ENCODE data around the gene KCNJ13. TPM values are rescaled to one million over a fixed set of nuclear protein-coding genes. Genes with fewer than 3 reads are reported as not detected.
A peak's percentile ranks its signal among the peaks of the same experiment; 100 is the strongest.

The KCNJ13 gene
- total RNA-seq, 1 experiment from 2014 or later: not detected

- ChIA-PET CTCF (interaction anchor here (0.5 to 0.6 kb wide), 2 partner anchors 48 to 594 kb away, joined by 3 read pairs; no protein-coding TSS in a partner anchor), POLR2A (interaction anchor here (0.5 to 0.9 kb wide), 2 partner anchors 8 to 15 kb away, joined by 3 to 4 read pairs; no protein-coding TSS in a partner anchor)
- no peak for TF ChIP-seq CTCF (IDR thresholded peaks at IDR 0.05; ENCODE audit: unreplicated experiment)
- DNase-seq (ENCODE audit: unreplicated experiment): no peak
- no peak overlapping the region for H3K4me3 Mint-ChIP-seq (ENCODE audit: unreplicated experiment)
- H3K27ac Mint-ChIP-seq (ENCODE audit: low read depth, unreplicated experiment): no peak overlapping the region
- intact Hi-C loops (cut with micrococcal nuclease): no loop called here
- H3K4me1 Mint-ChIP-seq (ENCODE audit: insufficient read depth, unreplicated experiment): peaks cover 5% of the 10 kb centered on the region
- no TSS peak for BruUV-seq (replicated peaks)
- no peaks in the 10 kb centered on the region for H3K27me3 Mint-ChIP-seq (ENCODE audit: insufficient read depth, unreplicated experiment)
- H3K9me3 Mint-ChIP-seq (ENCODE audit: unreplicated experiment): no peaks in the 10 kb centered on the region
- peaks cover 14% of the 10 kb centered on the region for H3K36me3 Mint-ChIP-seq (ENCODE audit: insufficient read depth, unreplicated experiment)
These were observed 15.2 kb upstream of the KCNJ13 start for GRCh38 chr2:232791518-232791917.

GRCh38 chr2:232789082-232789481, 12.7 kb upstream of the KCNJ13 start:
- ChIA-PET POLR2A (no interaction called here), CTCF (no interaction called here)
- intact Hi-C loops (cut with micrococcal nuclease): no loop called here
- Mint-ChIP-seq H3K4me1 (ENCODE audit: insufficient read depth, unreplicated experiment) (no peaks in the 10 kb centered on the region), H3K4me3 (ENCODE audit: unreplicated experiment) (no peak overlapping the region), H3K27ac (ENCODE audit: low read depth, unreplicated experiment) (peak overlapping the region; percentile 46), H3K36me3 (ENCODE audit: insufficient read depth, unreplicated experiment) (peaks cover 7% of the 10 kb centered on the region), H3K27me3 (ENCODE audit: insufficient read depth, unreplicated experiment) (no peaks in the 10 kb centered on the region), H3K9me3 (ENCODE audit: unreplicated experiment) (no peaks in the 10 kb centered on the region)
- TF ChIP-seq CTCF (IDR thresholded peaks at IDR 0.05; ENCODE audit: unreplicated experiment): no peak
- BruUV-seq (replicated peaks): no TSS peak
- no peak for DNase-seq (ENCODE audit: unreplicated experiment)

GRCh38 chr2:232787806-232788205, 11.4 kb upstream of the KCNJ13 start:
- BruUV-seq (replicated peaks): no TSS peak
- no peaks in the 10 kb centered on the region for H3K27me3 Mint-ChIP-seq (ENCODE audit: insufficient read depth, unreplicated experiment)
- POLR2A ChIA-PET: interaction anchor here (1.1 to 1.2 kb wide), 2 partner anchors 31 to 37 kb away, joined by 3 read pairs; no protein-coding TSS in a partner anchor
- no peak for DNase-seq (ENCODE audit: unreplicated experiment)
- H3K36me3 Mint-ChIP-seq (ENCODE audit: insufficient read depth, unreplicated experiment): peaks cover 20% of the 10 kb centered on the region
- no peak overlapping the region for H3K4me3 Mint-ChIP-seq (ENCODE audit: unreplicated experiment)
- H3K9me3 Mint-ChIP-seq (ENCODE audit: unreplicated experiment): no peaks in the 10 kb centered on the region
- intact Hi-C loops (cut with micrococcal nuclease): no loop called here
- no peak overlapping the region for H3K27ac Mint-ChIP-seq (ENCODE audit: low read depth, unreplicated experiment)
- no peaks in the 10 kb centered on the region for H3K4me1 Mint-ChIP-seq (ENCODE audit: insufficient read depth, unreplicated experiment)
- CTCF ChIA-PET: interaction anchor here (0.6 to 1.0 kb wide), 2 partner anchors 29 to 182 kb away, joined by 3 read pairs; no protein-coding TSS in a partner anchor
- TF ChIP-seq CTCF (IDR thresholded peaks at IDR 0.05; ENCODE audit: unreplicated experiment): no peak

GRCh38 chr2:232783278-232783677, 6.9 kb upstream of the KCNJ13 start:
- no TSS peak for BruUV-seq (replicated peaks)
- no peak overlapping the region for H3K27ac Mint-ChIP-seq (ENCODE audit: low read depth, unreplicated experiment)
- intact Hi-C loops (cut with micrococcal nuclease): no loop called here
- peaks cover 7% of the 10 kb centered on the region for H3K4me1 Mint-ChIP-seq (ENCODE audit: insufficient read depth, unreplicated experiment)
- H3K27me3 Mint-ChIP-seq (ENCODE audit: insufficient read depth, unreplicated experiment): no peaks in the 10 kb centered on the region
- POLR2A ChIA-PET: interaction anchor here (0.7 to 1.5 kb wide), 5 partner anchors 9 to 60 kb away, joined by 3 read pairs; no protein-coding TSS in a partner anchor
- no peak for DNase-seq (ENCODE audit: unreplicated experiment)
- no peak for TF ChIP-seq CTCF (IDR thresholded peaks at IDR 0.05; ENCODE audit: unreplicated experiment)
- no peaks in the 10 kb centered on the region for H3K9me3 Mint-ChIP-seq (ENCODE audit: unreplicated experiment)
- CTCF ChIA-PET: no interaction called here
- H3K4me3 Mint-ChIP-seq (ENCODE audit: unreplicated experiment): no peak overlapping the region
- H3K36me3 Mint-ChIP-seq (ENCODE audit: insufficient read depth, unreplicated experiment): peaks cover 47% of the 10 kb centered on the region
